GM18951 (cell line): ENCODE data around the gene ATAD3C.
A peak's percentile ranks its signal among the peaks of the same experiment; 100 is the strongest.
"Not testable (repeated sequence)": the region's sequence is repeated elsewhere in the genome, so short reads cannot be mapped to it uniquely, and the experiment has no call there.

Experiments
- POLR2A ChIP-seq: IDR thresholded peaks from 4 replicates; pipeline ENCODE4 v1.6.1; 2011; ENCODE audit warnings: mild to moderate bottlenecking; ENCODE audit not compliant: insufficient read length, insufficient read depth; ENCODE audit errors: extremely low read depth
- in situ Hi-C: fragments of 300-500 bp; cut with MboI; formaldehyde crosslinking; loops from one replicate; pipeline ENCODE4 v1.12.0; 2022; ENCODE audit warnings: low sequenced_read_pairs, mixed read lengths, inconsistent platforms; ENCODE audit not compliant: unreplicated experiment

Gene ATAD3C

DNA sequence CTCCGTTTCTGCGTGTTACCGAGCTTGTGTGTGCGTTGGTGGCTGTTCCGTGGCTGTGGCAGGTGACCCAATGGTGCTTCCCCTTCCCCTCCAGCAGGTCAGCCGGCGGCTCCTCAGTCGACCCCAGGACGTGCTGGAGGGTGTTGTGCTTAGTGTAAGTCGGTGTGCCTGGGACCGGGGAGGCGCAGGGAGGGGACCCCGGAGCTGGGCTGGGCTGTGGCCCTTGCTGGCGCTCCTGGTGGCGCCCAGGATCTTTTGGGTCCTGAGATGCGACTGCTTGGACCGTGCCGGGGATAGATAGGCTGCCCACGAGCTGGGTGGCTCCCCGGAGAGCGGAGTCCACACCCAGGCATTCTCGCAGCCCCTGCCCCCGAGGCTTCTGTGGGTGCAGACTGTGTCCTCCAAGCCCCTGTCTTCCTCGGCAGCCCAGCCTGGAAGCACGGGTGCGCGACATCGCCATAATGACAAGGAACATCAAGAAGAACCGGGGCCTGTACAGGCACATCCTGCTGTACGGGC lies 5.9 kb downstream of the ATAD3C start:
- no peak for TF ChIP-seq POLR2A
- in situ Hi-C loops: no loop called here

DNA sequence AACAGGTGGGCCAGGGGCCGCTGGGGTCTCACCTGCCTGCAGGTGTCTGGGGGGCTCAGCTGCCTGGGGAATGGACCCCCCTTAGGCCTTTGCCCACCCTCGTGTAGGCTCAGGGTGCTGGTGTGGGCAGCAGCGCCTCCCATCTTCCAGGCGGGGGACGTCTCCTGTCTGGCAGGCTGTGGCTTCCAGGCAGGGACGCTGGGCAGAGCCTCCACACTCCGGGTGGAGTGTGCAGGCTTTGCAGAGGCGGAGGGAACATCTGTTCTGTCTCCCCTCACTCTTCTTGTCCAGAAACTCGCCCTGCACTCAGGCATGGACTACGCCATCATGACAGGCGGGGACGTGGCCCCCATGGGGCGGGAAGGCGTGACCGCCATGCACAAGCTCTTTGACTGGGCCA lies 6.4 kb downstream of the ATAD3C start:
- in situ Hi-C loops: not testable (repeated sequence)

DNA sequence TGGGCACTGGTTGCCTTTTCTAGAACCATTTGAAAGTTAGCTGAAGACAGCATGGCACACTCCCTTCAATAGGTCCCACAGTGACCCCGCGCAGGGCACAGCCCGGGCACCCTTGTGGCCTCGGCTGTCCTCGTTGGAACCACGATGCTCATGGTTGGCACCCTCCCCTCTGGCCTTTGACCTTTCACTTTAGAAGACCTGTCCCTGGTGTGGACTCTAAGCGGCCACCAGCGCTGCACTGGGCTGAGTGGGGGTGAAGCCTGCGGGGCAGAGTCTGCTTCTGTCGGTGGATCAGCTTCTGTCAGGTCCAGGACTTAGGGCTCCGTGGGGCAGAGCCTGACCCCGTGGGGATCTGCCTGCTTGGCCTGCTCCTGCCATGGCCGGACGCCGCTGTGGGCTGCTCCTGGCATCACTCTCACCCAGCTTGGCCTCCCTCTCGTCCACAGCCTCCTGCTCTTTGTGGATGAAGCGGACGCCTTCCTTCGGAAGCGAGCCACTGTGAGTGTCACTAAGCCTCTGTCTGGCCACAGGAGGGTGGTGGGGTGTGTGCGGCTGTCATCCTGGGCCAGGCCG lies 7.3 kb downstream of the ATAD3C start:
- in situ Hi-C loops: not testable (repeated sequence)

DNA sequence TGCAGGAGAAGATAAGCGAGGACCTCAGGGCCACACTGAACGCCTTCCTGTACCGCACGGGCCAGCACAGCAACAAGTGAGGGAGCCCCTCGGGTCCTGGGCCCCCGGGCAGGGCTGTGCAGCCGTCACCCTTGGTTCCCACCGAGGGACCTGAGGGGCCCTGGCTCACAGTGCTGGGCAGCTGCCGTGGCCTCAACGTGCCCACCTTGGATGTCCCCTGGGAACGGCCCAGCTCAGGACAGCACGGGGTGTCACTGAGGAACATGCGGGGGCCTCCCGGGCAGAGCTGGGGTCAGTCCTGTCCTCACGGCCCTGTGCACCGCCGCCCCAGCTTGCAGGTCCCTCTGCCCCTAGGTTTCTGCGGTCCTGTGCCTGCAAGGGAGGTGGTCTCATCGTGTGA lies 9.7 kb downstream of the ATAD3C start:
- in situ Hi-C loops: not testable (repeated sequence)

DNA sequence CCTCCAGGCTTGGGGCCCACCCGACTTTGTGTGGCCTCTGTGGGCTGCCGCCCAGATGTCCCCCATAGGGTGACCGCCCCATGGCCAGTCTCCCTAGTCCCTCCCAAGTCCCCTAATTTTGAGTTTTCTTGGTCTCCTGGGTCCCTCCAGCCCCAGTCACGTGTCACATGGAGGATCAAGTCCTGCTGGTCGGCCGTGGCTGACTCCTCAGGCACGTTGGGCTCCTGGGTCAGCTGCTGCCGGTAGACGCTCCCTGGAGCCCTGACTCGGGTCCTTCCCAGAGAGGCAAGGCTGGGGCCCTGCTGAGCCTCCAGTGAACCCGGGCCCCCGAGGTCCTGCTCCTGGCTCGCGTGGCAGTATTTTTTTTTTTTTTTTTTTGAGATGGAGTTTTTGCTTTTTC lies 10.2 kb downstream of the ATAD3C start:
- in situ Hi-C loops: not testable (repeated sequence)

DNA sequence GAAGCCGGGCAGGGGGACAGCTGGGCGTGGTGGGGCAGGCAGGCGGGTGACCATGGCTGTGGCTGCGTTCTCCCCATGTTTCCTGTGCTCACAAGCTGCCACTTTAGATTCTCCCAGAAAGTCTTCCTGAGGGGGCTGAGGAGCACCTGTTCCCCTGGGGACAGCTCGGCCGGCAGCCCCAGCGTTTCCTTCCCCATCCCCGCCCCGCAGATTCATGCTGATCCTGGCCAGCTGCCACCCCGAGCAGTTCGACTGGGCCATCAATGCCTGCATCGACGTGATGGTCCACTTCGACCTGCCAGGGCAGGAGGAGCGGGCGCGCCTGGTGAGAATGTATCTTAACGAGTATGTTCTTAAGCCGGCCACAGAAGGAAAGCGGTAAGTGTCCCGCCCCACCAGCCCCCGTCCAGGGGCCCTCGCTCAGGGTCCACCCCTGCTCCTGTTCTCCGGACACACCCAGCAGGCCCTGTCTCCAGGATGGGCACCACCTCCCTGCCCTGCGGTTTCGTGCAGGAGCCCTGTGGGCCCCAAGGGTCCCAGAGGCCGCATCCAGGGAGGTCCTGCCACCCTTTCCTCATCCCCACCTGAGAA lies 11.1 kb downstream of the ATAD3C start:
- no peak for TF ChIP-seq POLR2A
- in situ Hi-C loops: no loop called here

DNA sequence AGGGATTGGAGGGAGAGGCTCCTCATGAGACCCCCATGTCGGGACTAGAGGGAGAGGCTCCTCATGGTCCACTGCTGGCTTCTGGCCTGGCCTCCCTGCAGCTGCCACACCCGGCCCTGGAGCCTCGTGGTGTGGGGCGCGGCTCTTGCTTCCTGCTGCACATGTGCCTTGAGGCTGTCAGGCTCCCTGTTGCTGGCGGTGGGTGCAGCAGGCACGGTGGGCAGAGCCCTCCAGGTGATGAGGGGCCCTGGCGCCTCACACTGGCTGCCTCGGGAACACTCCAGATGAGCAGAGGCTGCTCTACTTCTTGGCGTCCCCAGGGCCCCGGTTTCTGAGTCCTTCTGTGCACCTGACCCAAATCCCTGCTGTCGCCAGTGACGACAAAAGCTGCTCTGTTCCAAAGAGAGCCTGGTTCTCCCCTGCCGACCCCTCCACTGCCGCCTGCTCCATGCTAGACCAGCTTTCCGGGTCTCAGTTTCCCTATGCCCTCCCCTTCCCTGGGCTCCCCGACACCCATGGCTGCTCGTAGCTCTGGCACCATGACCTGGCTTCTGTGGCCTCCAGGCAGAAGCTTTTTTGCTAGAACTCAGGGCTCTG lies 12.3 kb downstream of the ATAD3C start:
- TF ChIP-seq POLR2A: no peak
- in situ Hi-C loops: no loop called here

DNA sequence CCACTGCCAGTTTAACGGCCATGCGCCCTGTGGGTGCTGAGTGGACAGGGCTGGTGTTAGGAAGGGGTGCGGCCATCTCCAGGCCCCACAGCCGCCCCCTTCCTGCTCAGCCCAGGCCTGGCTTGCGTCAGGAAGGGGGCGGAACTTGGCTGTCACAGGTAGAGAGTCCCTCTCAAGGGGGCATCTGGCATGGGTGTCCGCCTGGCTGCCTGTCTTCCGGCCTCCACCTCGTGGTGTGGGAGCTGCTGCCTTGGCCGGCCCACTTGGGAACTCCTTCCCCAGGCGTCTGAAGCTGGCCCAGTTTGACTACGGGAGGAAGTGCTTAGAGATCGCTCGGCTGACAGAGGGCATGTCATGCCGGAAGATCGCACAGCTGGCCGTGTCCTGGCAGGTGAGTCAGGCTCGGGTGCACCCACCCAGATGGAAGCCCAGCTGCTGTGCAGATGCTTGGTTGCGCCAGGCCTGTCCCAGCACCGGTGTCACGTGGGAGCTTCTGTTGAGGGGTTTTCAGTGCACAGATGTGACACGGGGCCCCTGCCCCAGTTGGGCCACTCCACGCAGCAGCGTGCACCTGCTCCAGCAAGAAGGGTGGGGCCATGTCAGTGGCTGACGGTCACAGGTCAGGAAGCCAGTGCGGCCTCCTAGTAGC lies 13.0 kb downstream of the ATAD3C start:
- no peak for TF ChIP-seq POLR2A
- in situ Hi-C loops: no loop called here

DNA sequence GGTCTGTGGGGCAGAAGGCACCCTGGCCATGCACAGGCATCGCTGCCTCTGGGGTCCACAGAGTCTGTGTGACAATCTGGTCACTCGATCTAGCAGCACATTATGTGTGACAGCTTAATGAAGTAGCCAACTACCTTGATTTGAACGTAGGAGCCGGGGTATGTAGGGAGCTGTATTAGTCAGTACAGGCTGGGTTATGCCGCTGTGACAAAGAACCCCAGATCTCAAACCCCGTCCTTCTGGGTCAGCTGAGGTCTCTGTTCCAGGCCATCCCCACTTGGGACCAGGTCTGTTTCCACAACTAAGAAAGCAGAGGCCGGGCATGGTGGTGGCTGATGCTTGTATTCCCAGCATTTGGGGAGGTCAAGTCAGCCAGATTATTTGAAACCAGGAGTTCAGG lies 13.8 kb downstream of the ATAD3C start:
- in situ Hi-C loops: no loop called here
- no peak for TF ChIP-seq POLR2A

DNA sequence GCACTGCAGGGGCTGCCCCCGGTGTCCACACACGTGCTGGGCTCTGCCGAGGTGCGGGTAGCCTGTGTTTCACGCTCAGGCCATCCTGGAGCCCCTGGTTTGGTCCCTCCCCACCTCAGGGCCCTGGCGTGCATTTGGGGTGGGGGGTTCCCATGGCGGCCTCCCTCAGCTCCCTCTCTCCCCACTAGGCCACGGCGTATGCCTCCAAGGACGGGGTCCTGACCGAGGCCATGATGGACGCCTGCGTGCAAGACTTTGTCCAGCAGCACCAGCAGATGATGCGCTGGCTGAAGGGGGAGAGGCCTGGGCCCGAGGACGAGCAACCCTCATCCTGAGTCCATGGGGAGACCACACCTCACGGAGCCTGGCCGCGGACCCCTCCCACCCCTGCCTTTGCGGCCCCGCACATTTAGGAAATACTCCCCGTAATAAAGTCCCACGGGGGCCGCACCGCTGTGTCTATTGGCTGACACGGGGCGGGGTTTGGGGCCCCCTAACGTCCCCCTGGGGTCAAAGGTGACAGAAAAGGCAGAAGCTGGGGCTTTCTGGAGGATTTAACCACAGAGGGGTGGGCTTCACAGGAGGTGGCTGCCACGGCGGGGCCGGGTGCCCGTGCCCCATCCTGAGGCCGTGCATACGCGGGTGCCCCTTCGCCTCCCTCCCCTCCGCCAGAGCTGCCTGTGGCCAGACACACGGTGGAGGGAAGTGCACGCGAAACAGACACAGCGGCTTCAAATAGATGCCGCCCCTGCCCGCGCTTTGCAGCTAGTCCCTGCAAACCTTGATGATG lies 18.9 kb downstream of the ATAD3C start:
- in situ Hi-C loops: not testable (repeated sequence)

DNA sequence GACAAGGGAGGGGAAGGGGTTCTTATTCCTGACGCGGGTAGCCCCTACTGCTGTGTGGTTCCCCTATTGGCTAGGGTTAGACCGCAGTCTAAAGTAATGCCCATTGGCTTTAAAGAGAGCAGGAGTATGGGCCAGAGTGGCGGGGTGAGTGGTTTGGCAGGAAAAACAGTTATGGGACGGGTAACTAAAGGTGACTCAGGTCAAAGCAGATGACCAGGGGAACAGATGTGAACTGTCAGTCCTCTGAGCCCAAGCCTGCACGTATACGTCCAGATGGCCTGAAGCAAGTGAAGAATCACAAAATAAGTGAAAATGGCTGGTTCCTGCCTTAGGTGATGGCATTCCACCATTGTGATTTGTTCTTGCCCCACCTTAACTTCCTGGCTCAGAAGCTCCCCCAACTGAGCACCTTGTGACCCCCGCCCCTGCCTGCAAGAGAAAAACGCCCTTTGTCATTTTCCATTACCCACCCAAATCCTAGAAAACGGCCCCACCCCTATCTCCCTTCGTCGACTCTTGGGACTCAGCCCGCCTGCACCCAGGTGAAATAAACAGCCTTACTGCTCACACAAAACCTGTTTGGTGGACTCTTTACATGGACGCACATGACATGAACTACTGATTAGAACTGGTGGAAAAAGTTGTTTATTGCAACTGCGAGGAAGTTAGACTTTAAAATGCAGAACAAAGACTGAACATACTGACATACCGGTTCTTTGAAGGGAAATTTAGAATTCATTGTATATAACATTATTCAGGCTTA lies 21.3 kb downstream of the ATAD3C start:
- no peak for TF ChIP-seq POLR2A
- in situ Hi-C loops: no loop called here

DNA sequence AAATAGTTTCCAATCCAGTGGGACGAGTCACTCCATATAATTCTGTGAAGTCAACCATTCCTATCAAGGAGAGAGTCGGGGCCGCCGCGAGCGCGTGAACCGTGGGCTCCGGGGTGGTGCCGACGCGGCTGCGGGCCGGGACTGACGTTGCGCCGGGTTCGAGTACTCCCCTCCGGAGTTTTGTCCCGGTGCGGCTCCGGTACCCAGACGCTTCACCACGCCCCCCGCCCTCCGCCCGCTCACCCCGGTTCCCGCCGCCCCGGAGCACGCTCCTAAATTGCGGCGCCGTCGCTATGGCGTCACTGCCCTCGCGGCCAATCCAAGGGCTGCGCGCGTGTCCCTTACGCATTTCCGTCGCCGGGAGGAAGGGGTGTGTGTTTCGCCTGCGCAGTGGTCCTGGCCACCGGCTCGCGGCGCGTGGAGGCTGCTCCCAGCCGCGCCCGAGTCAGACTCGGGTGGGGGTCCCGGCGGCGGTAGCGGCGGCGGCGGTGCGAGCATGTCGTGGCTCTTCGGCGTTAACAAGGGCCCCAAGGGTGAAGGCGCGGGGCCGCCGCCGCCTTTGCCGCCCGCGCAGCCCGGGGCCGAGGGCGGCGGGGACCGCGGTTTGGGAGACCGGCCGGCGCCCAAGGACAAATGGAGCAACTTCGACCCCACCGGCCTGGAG lies 22.0 kb downstream of the ATAD3C start, which contains the start of gene ATAD3B:
Gene ATAD3B (plus strand): TSS at position 377 of the 664 bp plus-strand sequence. CDS start 120 bp downstream, at position 497.
- in situ Hi-C loops: no loop called here
- peak; percentile 71 for TF ChIP-seq POLR2A

DNA sequence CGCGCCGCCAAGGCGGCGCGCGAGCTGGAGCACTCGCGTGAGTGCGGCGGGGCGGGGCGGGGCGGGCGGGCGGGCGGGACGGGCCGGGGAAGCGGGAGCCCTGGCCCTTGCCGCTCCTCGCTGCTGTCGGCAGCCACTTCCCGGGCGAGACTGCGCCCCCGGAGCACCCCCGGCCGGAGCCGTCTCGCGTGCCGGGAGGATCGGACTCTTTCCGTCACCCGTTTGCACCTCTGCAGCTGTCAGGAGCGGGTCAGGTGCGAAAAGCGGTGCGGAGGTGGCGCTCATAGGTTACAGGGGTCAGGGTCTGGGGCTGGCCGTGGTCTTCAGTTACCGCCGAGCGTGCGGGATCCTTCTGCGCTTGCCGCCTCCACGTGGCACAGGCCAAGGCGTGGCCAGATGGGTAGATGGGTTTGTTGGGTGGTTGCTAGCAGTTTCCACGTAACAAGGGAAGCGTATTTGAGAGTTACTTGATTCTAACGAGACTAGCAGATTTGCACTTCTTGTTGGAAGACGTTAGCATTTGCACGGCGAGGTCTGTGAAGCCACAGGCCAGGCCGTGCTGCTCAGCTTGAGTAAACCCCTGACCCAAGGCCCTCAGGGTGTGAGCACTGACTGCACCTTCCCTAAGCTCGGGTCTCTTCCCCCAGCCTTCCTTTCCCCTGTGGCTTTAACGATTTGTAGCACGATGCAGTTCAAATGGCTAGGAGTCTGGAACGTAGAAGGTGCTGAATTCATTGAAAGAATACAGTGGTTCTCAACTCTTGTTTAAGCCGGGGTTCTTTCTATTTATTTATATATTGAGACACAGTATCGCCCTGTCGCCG lies 22.8 kb downstream of the ATAD3C start:
- in situ Hi-C loops: not testable (repeated sequence)

DNA sequence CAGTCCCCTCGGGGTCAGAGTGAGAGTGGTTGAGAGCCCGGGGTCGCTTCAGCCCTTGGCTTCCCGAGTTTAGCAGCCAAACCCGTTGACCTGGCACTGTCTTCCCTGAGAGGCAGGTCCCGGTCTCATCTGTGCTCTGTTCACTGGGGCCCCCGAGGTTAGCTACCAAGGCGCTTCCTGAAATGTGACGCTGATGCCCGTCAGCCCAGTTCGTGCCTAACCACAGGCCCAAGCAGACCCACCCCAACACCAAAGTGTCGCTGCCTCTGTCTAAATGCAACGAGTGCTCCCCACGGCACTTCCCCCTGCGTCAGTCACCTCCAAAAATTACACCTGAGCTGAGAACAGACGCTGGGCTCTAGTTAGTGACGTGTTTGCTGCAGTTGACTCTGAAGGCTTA lies 26.5 kb downstream of the ATAD3C start:
- in situ Hi-C loops: not testable (repeated sequence)
